DLD1 (cell line): ENCODE measurements around the gene CEP112.

Experiments
- in situ Hi-C: cut with HindIII; loops from 2 replicates; pipeline ENCODE4 v1.10.0; 2017; ENCODE audit warnings: low sequenced_read_pairs

The CEP112 gene

DNA sequence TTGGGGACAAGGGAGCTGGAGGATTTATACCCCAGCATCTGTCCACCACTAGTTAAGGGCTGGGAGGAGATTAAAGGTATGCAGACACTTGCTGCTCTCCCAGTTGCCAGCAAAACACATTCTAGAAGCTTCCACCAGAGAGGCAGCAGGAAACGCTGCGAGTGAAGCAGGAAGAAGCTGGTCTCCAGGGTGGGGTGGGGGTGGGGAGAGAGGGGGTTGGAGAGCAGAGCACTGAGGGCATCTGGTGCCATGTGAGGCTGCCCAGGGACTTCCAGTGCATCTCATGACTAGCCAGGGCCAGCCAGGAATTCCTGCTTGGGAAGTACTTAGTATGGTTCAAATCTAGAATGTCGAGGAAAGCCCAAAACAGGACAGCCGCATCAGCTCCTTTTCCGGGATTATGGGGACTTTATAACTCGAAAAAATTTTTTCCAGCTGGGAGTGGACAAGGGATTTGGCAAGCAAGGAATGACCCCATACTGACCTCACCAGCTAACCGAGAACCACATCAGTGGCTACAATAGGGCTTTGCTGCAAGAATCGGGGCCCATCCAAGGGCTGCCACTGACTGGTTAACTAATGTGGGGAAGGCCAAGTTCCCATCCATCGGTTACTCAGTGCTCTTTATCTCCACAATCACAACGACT lies 604.3 kb downstream of the CEP112 start:
- in situ Hi-C loops: no loop called here

- in situ Hi-C loops: no loop called here
These were observed 605.0 kb downstream of the CEP112 start for GRCh38 chr17:65586899-65587298.
